Measurements from ENCODE around the gene MAPRE2.

Gene MAPRE2

GRCh38 chr18:35180455-35180854 lies 139.2 kb downstream of the MAPRE2 start:
- no peaks in the 10 kb centered on the region for H3K36me3 ChIP-seq (ENCODE audit: control insufficient read depth in 2 of 2, insufficient read depth in 2 of 2, low read length in 2 of 2)
- H3K9me3 ChIP-seq (ENCODE audit: control insufficient read depth in 2 of 2, low read length in 2 of 2): no peaks in the 10 kb centered on the region
- no peaks in the 10 kb centered on the region for H3K27me3 ChIP-seq (ENCODE audit: control insufficient read depth in 1 of 2, insufficient read depth in 2 of 2, low read length in 2 of 2)
- no peak overlapping the region for H3K9ac ChIP-seq (ENCODE audit: low read length in 2 of 2)
- no peak overlapping the region for H3K4me3 ChIP-seq (ENCODE audit: low read length in 2 of 2)
- no peaks in the 10 kb centered on the region for H3K4me1 ChIP-seq (ENCODE audit: control insufficient read depth, insufficient read depth, low read length)
- no peak overlapping the region for H3K27ac ChIP-seq (ENCODE audit: low read length)

DNA sequence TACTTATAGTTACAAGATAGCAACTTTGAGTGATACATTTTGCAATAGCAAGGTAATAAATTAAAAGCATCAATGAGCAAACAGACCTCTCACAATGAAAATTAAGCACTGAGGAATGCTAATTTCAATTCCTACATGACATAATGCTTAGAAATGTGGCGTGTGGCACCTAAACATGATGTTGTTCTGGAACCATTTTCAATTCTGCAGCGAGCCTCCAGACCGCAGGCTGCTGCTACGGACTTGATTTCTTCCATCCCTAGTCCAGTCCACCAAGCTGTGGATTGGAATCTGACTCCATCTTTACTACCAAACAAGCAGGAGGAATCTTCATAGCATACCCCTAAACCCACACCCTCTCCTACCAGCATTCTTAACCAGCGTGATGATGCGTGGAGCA lies 140.9 kb downstream of the MAPRE2 start:
- Histone ChIP-seq H3K36me3 (ENCODE audit: control insufficient read depth in 2 of 2, insufficient read depth in 2 of 2, low read length in 2 of 2) (no peaks in the 10 kb centered on the region), H3K4me3 (ENCODE audit: low read length in 2 of 2) (no peak overlapping the region), H3K9me3 (ENCODE audit: control insufficient read depth in 2 of 2, low read length in 2 of 2) (no peaks in the 10 kb centered on the region), H3K27ac (ENCODE audit: low read length) (no peak overlapping the region), H3K27me3 (ENCODE audit: control insufficient read depth in 1 of 2, insufficient read depth in 2 of 2, low read length in 2 of 2) (no peaks in the 10 kb centered on the region), H3K9ac (ENCODE audit: low read length in 2 of 2) (no peak overlapping the region), H3K4me1 (ENCODE audit: control insufficient read depth, insufficient read depth, low read length) (no peaks in the 10 kb centered on the region)

DNA sequence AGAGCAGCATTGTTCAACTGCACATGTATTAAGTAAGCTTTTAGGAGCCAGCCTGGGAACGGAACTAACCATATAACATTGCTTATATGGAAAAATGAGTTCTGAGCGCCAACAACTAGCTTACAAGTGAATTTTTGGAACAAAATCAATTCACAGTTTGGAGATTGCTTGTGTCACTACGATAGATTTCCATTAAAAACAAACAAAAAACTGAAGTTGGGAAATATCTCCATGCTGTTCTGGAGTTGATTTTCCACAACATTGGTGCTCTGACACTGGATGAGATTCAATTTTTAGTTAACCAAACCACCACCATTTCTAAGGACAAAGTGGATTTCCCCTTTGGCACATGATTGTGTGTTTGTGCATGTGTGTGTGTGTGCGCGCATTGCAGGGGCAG lies 142.7 kb downstream of the MAPRE2 start:
- no peaks in the 10 kb centered on the region for H3K36me3 ChIP-seq (ENCODE audit: control insufficient read depth in 2 of 2, insufficient read depth in 2 of 2, low read length in 2 of 2)
- H3K27ac ChIP-seq (ENCODE audit: low read length): no peak overlapping the region
- H3K4me1 ChIP-seq (ENCODE audit: control insufficient read depth, insufficient read depth, low read length): no peaks in the 10 kb centered on the region
- no peaks in the 10 kb centered on the region for H3K27me3 ChIP-seq (ENCODE audit: control insufficient read depth in 1 of 2, insufficient read depth in 2 of 2, low read length in 2 of 2)
- no peak overlapping the region for H3K4me3 ChIP-seq (ENCODE audit: low read length in 2 of 2)
- H3K9me3 ChIP-seq (ENCODE audit: control insufficient read depth in 2 of 2, low read length in 2 of 2): no peaks in the 10 kb centered on the region
- H3K9ac ChIP-seq (ENCODE audit: low read length in 2 of 2): no peak overlapping the region

DNA sequence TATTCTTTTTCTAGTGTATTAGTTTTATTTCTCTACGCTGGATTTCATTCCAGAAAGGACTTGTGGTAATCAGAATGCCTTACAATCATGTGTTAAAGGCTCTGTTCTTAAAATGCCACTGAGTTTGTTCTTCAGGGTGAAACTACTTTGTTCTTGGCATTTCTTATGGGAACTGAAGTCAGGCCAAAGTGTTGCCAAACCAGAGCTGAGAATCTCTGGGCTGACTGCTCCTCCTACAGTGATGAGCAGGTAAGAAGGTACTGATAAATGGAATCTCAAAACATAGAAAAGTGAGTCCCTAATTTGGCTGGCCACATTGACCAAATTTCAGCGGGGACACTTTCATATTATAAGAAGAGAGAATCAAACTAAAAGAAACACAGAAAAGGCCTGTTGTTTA lies 144.6 kb downstream of the MAPRE2 start:
- H3K4me3 ChIP-seq (ENCODE audit: low read length in 2 of 2): no peak overlapping the region
- no peaks in the 10 kb centered on the region for H3K36me3 ChIP-seq (ENCODE audit: control insufficient read depth in 2 of 2, insufficient read depth in 2 of 2, low read length in 2 of 2)
- no peaks in the 10 kb centered on the region for H3K4me1 ChIP-seq (ENCODE audit: control insufficient read depth, insufficient read depth, low read length)
- H3K27me3 ChIP-seq (ENCODE audit: control insufficient read depth in 1 of 2, insufficient read depth in 2 of 2, low read length in 2 of 2): no peaks in the 10 kb centered on the region
- no peak overlapping the region for H3K27ac ChIP-seq (ENCODE audit: low read length)
- no peak overlapping the region for H3K9ac ChIP-seq (ENCODE audit: low read length in 2 of 2)
- H3K9me3 ChIP-seq (ENCODE audit: control insufficient read depth in 2 of 2, low read length in 2 of 2): no peaks in the 10 kb centered on the region

DNA sequence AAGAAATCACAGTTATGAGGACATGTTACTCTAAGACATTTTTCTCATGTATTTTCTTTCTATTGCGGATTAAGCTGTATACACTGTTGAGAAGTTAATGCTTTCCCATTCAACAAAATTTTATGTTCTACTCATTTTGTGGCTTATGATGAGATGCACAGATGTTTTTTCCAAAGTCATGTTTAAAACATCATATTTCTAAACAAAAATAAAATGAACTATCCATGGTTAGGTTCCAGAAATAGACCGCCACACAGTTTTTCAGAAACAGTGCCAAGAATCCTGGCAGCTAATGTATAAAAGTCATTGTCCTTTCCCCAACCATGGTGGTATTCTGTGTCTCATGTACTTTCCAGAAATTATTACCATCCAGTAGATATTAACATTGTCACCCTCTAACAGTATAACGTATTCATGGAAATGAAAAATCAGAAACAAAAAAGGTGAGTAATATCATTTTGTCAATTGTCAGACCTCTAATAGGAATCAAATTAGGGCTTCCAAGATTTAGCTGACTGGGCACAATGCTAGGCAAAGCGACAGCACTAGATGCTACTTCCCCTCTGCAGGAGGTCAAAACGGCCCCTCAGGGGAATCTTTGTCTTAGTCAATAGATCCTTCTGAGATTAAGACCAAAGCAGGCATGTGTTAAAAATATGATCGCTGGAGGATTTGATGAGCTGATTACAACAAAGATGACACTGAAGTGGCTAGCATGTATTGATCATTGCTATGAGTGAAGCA lies 145.2 kb downstream of the MAPRE2 start:
- H3K27ac ChIP-seq (ENCODE audit: low read length): no peak overlapping the region
- no peaks in the 10 kb centered on the region for H3K36me3 ChIP-seq (ENCODE audit: control insufficient read depth in 2 of 2, insufficient read depth in 2 of 2, low read length in 2 of 2)
- no peak overlapping the region for H3K4me3 ChIP-seq (ENCODE audit: low read length in 2 of 2)

GRCh38 chr18:35189510-35189909 lies 148.3 kb downstream of the MAPRE2 start:
- no peaks in the 10 kb centered on the region for H3K4me1 ChIP-seq (ENCODE audit: control insufficient read depth, insufficient read depth, low read length)
- no peaks in the 10 kb centered on the region for H3K36me3 ChIP-seq (ENCODE audit: control insufficient read depth in 2 of 2, insufficient read depth in 2 of 2, low read length in 2 of 2)
- H3K4me3 ChIP-seq (ENCODE audit: low read length in 2 of 2): no peak overlapping the region
- H3K27ac ChIP-seq (ENCODE audit: low read length): no peak overlapping the region
- no peak overlapping the region for H3K9ac ChIP-seq (ENCODE audit: low read length in 2 of 2)
- no peaks in the 10 kb centered on the region for H3K9me3 ChIP-seq (ENCODE audit: control insufficient read depth in 2 of 2, low read length in 2 of 2)
- no peaks in the 10 kb centered on the region for H3K27me3 ChIP-seq (ENCODE audit: control insufficient read depth in 1 of 2, insufficient read depth in 2 of 2, low read length in 2 of 2)

More for the DNA sequence above, 145.2 kb downstream of the MAPRE2 start:
- Histone ChIP-seq H3K27me3 (ENCODE audit: control insufficient read depth in 1 of 2, insufficient read depth in 2 of 2, low read length in 2 of 2) (no peaks in the 10 kb centered on the region), H3K9ac (ENCODE audit: low read length in 2 of 2) (no peak overlapping the region), H3K9me3 (ENCODE audit: control insufficient read depth in 2 of 2, low read length in 2 of 2) (no peaks in the 10 kb centered on the region), H3K4me1 (ENCODE audit: control insufficient read depth, insufficient read depth, low read length) (no peaks in the 10 kb centered on the region)

GRCh38 chr18:35190948-35191697 lies 149.9 kb downstream of the MAPRE2 start:
- H3K4me3 ChIP-seq (ENCODE audit: low read length in 2 of 2): no peak overlapping the region
- H3K9ac ChIP-seq (ENCODE audit: low read length in 2 of 2): no peak overlapping the region
- no peaks in the 10 kb centered on the region for H3K9me3 ChIP-seq (ENCODE audit: control insufficient read depth in 2 of 2, low read length in 2 of 2)
- no peaks in the 10 kb centered on the region for H3K4me1 ChIP-seq (ENCODE audit: control insufficient read depth, insufficient read depth, low read length)
- H3K36me3 ChIP-seq (ENCODE audit: control insufficient read depth in 2 of 2, insufficient read depth in 2 of 2, low read length in 2 of 2): no peaks in the 10 kb centered on the region
- H3K27ac ChIP-seq (ENCODE audit: low read length): no peak overlapping the region
- no peaks in the 10 kb centered on the region for H3K27me3 ChIP-seq (ENCODE audit: control insufficient read depth in 1 of 2, insufficient read depth in 2 of 2, low read length in 2 of 2)

DNA sequence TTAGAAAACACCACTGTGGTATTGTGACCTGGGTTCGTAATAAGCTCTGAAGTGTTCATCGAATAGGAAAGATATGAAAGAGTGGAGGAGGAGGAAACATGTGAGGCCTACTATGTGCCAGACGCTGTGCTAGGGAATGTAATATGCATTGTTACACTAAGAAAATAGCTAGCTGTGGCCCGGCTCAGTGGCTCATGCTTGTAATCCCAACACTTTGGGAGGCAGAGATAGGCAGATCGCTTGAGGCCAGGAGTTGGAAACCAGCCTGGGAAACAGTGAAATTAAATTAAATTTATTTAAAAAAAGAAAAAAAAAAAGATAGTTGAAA lies 150.4 kb downstream of the MAPRE2 start:
- H3K9ac ChIP-seq (ENCODE audit: low read length in 2 of 2): no peak overlapping the region
- no peaks in the 10 kb centered on the region for H3K27me3 ChIP-seq (ENCODE audit: control insufficient read depth in 1 of 2, insufficient read depth in 2 of 2, low read length in 2 of 2)
- no peaks in the 10 kb centered on the region for H3K36me3 ChIP-seq (ENCODE audit: control insufficient read depth in 2 of 2, insufficient read depth in 2 of 2, low read length in 2 of 2)
- H3K9me3 ChIP-seq (ENCODE audit: control insufficient read depth in 2 of 2, low read length in 2 of 2): no peaks in the 10 kb centered on the region
- no peak overlapping the region for H3K4me3 ChIP-seq (ENCODE audit: low read length in 2 of 2)
- H3K27ac ChIP-seq (ENCODE audit: low read length): no peak overlapping the region
- no peaks in the 10 kb centered on the region for H3K4me1 ChIP-seq (ENCODE audit: control insufficient read depth, insufficient read depth, low read length)

- no peak overlapping the region for H3K9ac ChIP-seq (ENCODE audit: low read length in 2 of 2)
- H3K4me3 ChIP-seq (ENCODE audit: low read length in 2 of 2): no peak overlapping the region
- no peaks in the 10 kb centered on the region for H3K36me3 ChIP-seq (ENCODE audit: control insufficient read depth in 2 of 2, insufficient read depth in 2 of 2, low read length in 2 of 2)
- H3K9me3 ChIP-seq (ENCODE audit: control insufficient read depth in 2 of 2, low read length in 2 of 2): no peaks in the 10 kb centered on the region
- no peak overlapping the region for H3K27ac ChIP-seq (ENCODE audit: low read length)
- H3K4me1 ChIP-seq (ENCODE audit: control insufficient read depth, insufficient read depth, low read length): no peaks in the 10 kb centered on the region
- no peaks in the 10 kb centered on the region for H3K27me3 ChIP-seq (ENCODE audit: control insufficient read depth in 1 of 2, insufficient read depth in 2 of 2, low read length in 2 of 2)
Observed at GRCh38 chr18:35192415-35192814, 151.2 kb downstream of the MAPRE2 start.

Data from stomach smooth muscle (tissue), 2 donors.